Activated CD8-positive, alpha-beta T cell treated with anti-CD3 and anti-CD28 coated beads for 36 hours (primary cell): Measurements from ENCODE around the gene S100A6. TPM values are rescaled to one million over a fixed set of nuclear protein-coding genes. Genes with fewer than 3 reads are reported as not detected.
"Not testable (repeated sequence)": the region's sequence is repeated elsewhere in the genome, so short reads cannot be mapped to it uniquely, and the experiment has no call there.

ENCODE experiments used
- ATAC-seq: fragments of 200-7000 bp; cut with Tn5 transposase; one replicate; pipeline ENCODE4 v1.10.0; 2021; ENCODE audit warnings: mild to moderate bottlenecking, moderate library complexity
- CTCF ChIA-PET: fragments of 350-600 bp; sonication (Branson Sonifier 250); formaldehyde crosslinking; loops from one replicate; lab custom pipeline; 2021; ENCODE audit warnings: antibody characterized with exemption; lab: Charles Lee
- POLR2A ChIA-PET: fragments of 350-600 bp; sonication (Branson Sonifier 250); formaldehyde crosslinking; loops from one replicate; lab custom pipeline; 2021; ENCODE audit warnings: antibody characterized with exemption; lab: Charles Lee
- DNase-seq: peaks from one replicate; pipeline ENCODE4 v3.0.0-alpha.2; 2020
- H3K27ac Mint-ChIP-seq: one replicate; pipeline ENCODE4 v1.8.0; 2021; ENCODE audit warnings: mild to moderate bottlenecking, mixed read lengths
- H3K27me3 Mint-ChIP-seq: one replicate; pipeline ENCODE4 v1.8.0; 2021; ENCODE audit warnings: mixed read lengths
- H3K36me3 Mint-ChIP-seq: one replicate; pipeline ENCODE4 v1.8.0; 2021; ENCODE audit warnings: low read depth, mixed read lengths
- H3K4me1 Mint-ChIP-seq: one replicate; pipeline ENCODE4 v1.8.0; 2021; ENCODE audit warnings: low read depth, mixed read lengths
- H3K4me3 Mint-ChIP-seq: one replicate; pipeline ENCODE4 v1.8.0; 2021; ENCODE audit warnings: mild to moderate bottlenecking, moderate library complexity, mixed read lengths
- H3K9me3 Mint-ChIP-seq: one replicate; pipeline ENCODE4 v1.8.0; 2021; ENCODE audit warnings: mixed read lengths
- intact Hi-C: fragments of 100-400 bp; cut with micrococcal nuclease; formaldehyde crosslinking; loops from one replicate; pipeline ENCODE4 v1.10.0; 2022
- total RNA-seq, 2 experiments: library from RNA; stranded (reverse); gene quantifications; one replicate each; pipeline ENCODE4 v1.2.3, GENCODE V29; 2021
- TF ChIP-seq, protein P1 (sequence below): fragments of 200-600 bp; IDR thresholded peaks from one replicate; pipeline ENCODE4 v1.8.0; 2022; ENCODE audit warnings: antibody characterized with exemption, mild to moderate bottlenecking

The S100A6 gene
- total RNA-seq, 2 experiments from 2014 or later = 200 to 211 TPM

DNA sequence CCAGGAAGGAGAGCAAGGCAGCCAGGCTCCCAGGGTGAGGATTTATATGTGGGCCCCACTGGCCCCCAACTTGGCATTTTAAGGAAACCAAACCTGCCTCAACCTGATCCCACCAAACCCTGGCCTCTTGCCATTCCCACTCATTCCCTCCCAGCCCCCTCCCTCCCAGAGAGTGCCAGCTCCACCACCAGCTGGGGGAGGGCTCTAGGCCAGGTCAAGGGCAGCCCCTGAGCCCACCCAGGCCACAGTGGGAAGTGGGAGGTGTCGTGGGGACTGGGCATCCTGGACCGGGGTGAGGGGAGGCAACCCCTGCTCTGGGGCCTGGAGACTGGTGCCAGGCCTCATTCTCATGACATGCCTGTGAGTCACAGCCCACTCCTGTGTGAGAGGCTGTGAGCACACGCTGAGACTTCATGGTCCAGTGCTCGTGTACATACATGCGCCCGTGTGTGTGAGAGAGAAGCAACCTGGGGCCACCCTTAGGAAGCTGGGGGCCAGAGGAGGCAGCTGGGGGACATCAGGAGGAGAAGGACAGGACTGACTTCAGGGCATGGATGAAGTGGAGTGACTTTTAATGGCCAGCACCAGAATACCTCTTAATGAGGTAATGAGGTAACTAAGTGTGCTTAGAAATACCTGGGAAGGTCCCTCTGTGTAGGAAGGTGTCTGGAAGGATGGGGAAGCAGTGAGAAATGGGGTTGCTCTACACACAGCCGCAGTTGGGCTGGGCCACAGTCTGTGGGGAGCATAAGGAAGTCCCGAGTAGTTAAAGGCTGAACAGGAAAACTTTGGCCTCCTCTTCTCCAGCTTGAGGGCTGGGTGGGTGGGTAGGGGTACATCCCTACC lies 30.0 kb upstream of the S100A6 start, which contains the start of gene S100A2:
Gene S100A2, minus strand, starts transcription at position 316 of the 846 bp plus-strand sequence. CDS start 1,967 bp downstream, outside the sequence.
- ATAC-seq = peak; percentile 58
- H3K36me3 Mint-ChIP-seq = no peaks in the 10 kb centered on the region
- intact Hi-C loops = loop anchor here (1.0 kb wide), 1 partner anchor 54 kb away; no protein-coding TSS in a partner anchor
- H3K27me3 Mint-ChIP-seq = no peaks in the 10 kb centered on the region
- TF ChIP-seq, protein P1, sequence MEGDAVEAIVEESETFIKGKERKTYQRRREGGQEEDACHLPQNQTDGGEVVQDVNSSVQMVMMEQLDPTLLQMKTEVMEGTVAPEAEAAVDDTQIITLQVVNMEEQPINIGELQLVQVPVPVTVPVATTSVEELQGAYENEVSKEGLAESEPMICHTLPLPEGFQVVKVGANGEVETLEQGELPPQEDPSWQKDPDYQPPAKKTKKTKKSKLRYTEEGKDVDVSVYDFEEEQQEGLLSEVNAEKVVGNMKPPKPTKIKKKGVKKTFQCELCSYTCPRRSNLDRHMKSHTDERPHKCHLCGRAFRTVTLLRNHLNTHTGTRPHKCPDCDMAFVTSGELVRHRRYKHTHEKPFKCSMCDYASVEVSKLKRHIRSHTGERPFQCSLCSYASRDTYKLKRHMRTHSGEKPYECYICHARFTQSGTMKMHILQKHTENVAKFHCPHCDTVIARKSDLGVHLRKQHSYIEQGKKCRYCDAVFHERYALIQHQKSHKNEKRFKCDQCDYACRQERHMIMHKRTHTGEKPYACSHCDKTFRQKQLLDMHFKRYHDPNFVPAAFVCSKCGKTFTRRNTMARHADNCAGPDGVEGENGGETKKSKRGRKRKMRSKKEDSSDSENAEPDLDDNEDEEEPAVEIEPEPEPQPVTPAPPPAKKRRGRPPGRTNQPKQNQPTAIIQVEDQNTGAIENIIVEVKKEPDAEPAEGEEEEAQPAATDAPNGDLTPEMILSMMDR = no peak
- CTCF ChIA-PET = interaction anchor here (0.8 to 7.1 kb wide), 8 partner anchors 8 to 55 kb away, joined by 3 to 49 read pairs (median 6); partner anchors contain the start of genes S100A4 and S100A6
- peaks cover 36% of the 10 kb centered on the region for H3K4me1 Mint-ChIP-seq
- peak within 1 kb of the TSS; percentile 43 for H3K4me3 Mint-ChIP-seq
- DNase-seq = peak; percentile 71
- H3K27ac Mint-ChIP-seq = peak within 1 kb of the TSS; percentile 98
- H3K9me3 Mint-ChIP-seq = no peaks in the 10 kb centered on the region
- POLR2A ChIA-PET = interaction anchor here (1.0 to 1.8 kb wide), 8 partner anchors 21 to 102 kb away, joined by 3 to 9 read pairs (median 6); partner anchors contain the start of genes CHTOP, S100A4, S100A5 and S100A6

DNA sequence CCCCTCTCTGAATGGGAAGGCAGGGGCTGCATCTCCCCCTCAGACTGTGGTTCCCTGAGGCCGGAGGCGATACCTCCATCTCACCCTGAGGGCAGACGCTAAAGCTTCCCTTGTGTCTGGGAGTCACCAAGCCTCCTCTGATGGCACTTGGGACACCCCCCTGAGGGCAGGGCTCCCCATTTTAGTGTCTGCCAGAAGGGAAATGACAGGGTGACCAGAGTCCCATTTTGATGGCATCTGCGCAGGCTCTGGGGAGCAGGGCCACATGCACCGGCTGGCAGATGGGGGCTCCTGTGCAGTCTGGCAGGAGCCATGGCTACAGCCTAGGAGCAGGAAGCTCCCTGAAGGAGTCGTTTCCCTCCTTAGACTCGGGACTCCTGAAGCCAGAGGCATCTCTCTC lies 28.2 kb upstream of the S100A6 start:
- intact Hi-C loops = no loop called here
- ChIA-PET POLR2A (interaction anchor here (0.9 to 2.7 kb wide), 3 partner anchors 12 to 28 kb away, joined by 3 to 8 read pairs (median 7); partner anchors contain the start of genes S100A4 and S100A6), CTCF (interaction anchor here (0.6 to 7.1 kb wide), 8 partner anchors 8 to 212 kb away, joined by 3 to 49 read pairs (median 3); partner anchors contain the start of gene S100A4)
- Mint-ChIP-seq H3K27ac (no peak overlapping the region), H3K27me3 (no peaks in the 10 kb centered on the region), H3K36me3 (no peaks in the 10 kb centered on the region), H3K9me3 (no peaks in the 10 kb centered on the region), H3K4me1 (peaks cover 34% of the 10 kb centered on the region), H3K4me3 (no peak overlapping the region)
- DNase-seq = no peak
- TF ChIP-seq, protein P1 = no peak
- no peak for ATAC-seq

- ATAC-seq (no peak), DNase-seq (no peak)
- Mint-ChIP-seq H3K36me3 (no peaks in the 10 kb centered on the region), H3K9me3 (no peaks in the 10 kb centered on the region), H3K4me3 (no peak overlapping the region), H3K27ac (no peak overlapping the region), H3K27me3 (no peaks in the 10 kb centered on the region), H3K4me1 (peaks cover 30% of the 10 kb centered on the region)
- CTCF ChIA-PET = interaction anchor here (0.8 to 7.1 kb wide), 7 partner anchors 9 to 211 kb away, joined by 3 to 49 read pairs (median 3); partner anchors contain the start of gene S100A4
- intact Hi-C loops = no loop called here
- POLR2A ChIA-PET = interaction anchor here (1.8 to 2.7 kb wide), 2 partner anchors 12 to 19 kb away, joined by 7 to 8 read pairs; partner anchors contain the start of gene S100A4
- TF ChIP-seq, protein P1 = no peak
These were observed 27.7 kb upstream of the S100A6 start for GRCh38 chr1:153563483-153563901.

DNA sequence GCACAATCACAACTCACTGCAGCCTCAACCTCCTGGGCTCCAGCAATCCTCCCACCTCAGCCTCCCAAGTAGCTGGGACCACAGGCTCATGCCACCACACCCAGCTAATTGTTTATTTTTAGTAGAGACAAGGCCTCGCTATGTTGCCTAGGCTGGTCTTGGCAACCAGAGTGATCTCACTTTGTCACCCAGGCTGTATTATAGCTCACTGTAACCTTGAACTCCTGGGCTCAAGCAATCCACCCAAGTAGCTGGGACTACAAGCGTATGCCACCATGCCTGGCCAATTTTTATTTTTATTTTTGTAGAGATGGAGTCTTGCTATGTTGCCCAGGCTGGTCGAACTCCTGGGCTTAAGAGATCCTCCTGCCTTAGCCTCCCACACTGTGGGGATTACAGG lies 26.2 kb upstream of the S100A6 start:
- H3K27ac Mint-ChIP-seq, H3K36me3 Mint-ChIP-seq, H3K4me3 Mint-ChIP-seq, intact Hi-C loops, DNase-seq, H3K9me3 Mint-ChIP-seq, ATAC-seq, H3K27me3 Mint-ChIP-seq: not testable (repeated sequence)
- CTCF ChIA-PET = interaction anchor here (0.7 to 7.1 kb wide), 6 partner anchors 8 to 52 kb away, joined by 3 to 49 read pairs (median 4); no protein-coding TSS in a partner anchor
- peaks cover 17% of the 10 kb centered on the region for H3K4me1 Mint-ChIP-seq
- POLR2A ChIA-PET = interaction anchor here (0.8 to 1.1 kb wide), 2 partner anchors 29 to 68 kb away, joined by 3 read pairs; no protein-coding TSS in a partner anchor

DNA sequence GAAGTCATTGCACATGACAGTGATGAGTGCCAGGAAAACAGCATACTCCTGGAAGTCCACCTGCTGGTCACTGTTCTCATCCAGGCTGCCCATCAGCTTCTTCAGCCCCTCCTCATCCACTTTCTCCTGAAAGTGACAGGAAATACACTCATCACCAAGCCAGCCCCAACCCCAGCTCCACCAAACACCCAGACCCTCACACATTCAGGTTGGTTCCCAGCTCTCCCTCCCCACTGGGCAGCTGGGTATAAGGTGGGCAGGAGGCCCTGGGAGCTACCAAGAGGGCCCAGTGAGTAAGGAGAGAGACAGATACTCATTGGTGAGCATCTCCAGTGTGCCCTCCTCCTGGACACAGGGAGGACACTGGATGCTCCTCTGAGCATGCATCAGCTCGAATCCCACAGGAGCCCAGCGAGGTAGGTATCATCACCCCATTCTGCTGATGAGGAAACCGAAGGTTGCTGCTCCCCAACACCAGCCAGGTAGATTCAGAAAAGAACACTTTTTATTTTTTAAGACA lies 25.7 kb upstream of the S100A6 start:
- ATAC-seq (no peak), DNase-seq (no peak)
- Mint-ChIP-seq H3K4me1 (peaks cover 12% of the 10 kb centered on the region), H3K4me3 (no peak overlapping the region), H3K27ac (no peak overlapping the region), H3K36me3 (no peaks in the 10 kb centered on the region), H3K9me3 (no peaks in the 10 kb centered on the region), H3K27me3 (no peaks in the 10 kb centered on the region)
- intact Hi-C loops = no loop called here
- CTCF ChIA-PET = interaction anchor here (0.7 to 7.1 kb wide), 6 partner anchors 7 to 67 kb away, joined by 3 to 49 read pairs (median 4); partner anchors contain the start of gene S100A6
- POLR2A ChIA-PET = interaction anchor here (1.1 kb wide), 2 partner anchors 9 to 69 kb away, joined by 3 read pairs; no protein-coding TSS in a partner anchor
- TF ChIP-seq, protein P1 = no peak
